H1 (cell line): ENCODE results near the gene CNNM4. TPM values are rescaled to one million over a fixed set of nuclear protein-coding genes. Genes with fewer than 3 reads are reported as not detected.

Experiments used
- CTCF ChIA-PET: fragments of 300-600 bp; sonication (Branson Sonifier 250); formaldehyde crosslinking; loops from one replicate; lab custom pipeline; 2021; ENCODE audit not compliant: partially characterized antibody; lab: Charles Lee
- POLR2A ChIA-PET: fragments of 300-600 bp; sonication (Branson Sonifier 250); formaldehyde crosslinking; loops from one replicate; lab custom pipeline; 2021; ENCODE audit warnings: inconsistent platforms; ENCODE audit not compliant: partially characterized antibody; lab: Charles Lee
- DNase-seq, 2 experiments: peaks; one replicate each; pipeline versions ENCODE4 v3.0.0 to v3.0.0-alpha.2; 2010 to 2022; ENCODE audit warnings: low spot score in 2 of 2, low read depth in 1 of 2, mixed read lengths in 1 of 2
- FAIRE-seq: peaks from 2 replicates; lab custom pipeline; 2011; peaks lifted over from hg19 to GRCh38; lab: Jason Lieb, UNC
- H2AFZ ChIP-seq: 2 replicates; pipeline ENCODE4 v1.8.1; 2012; ENCODE audit warnings: low read length, inconsistent platforms
- H2AK5ac ChIP-seq: 2 replicates; pipeline ENCODE4 v1.6.1; 2013; ENCODE audit warnings: low read depth, low read length
- H2BK120ac ChIP-seq: replicated peaks from 2 replicates; pipeline ENCODE3; 2013; ENCODE audit warnings: low read depth, low read length, inconsistent platforms
- H2BK12ac ChIP-seq: 2 replicates; pipeline ENCODE4 v1.6.1; 2013; ENCODE audit warnings: low read depth, low read length
- H2BK15ac ChIP-seq: 2 replicates; pipeline ENCODE4 v1.6.1; 2013; ENCODE audit warnings: low read length
- H2BK20ac ChIP-seq: 2 replicates; pipeline ENCODE4 v1.6.1; 2013; ENCODE audit warnings: low read length
- H2BK5ac ChIP-seq: 2 replicates; pipeline ENCODE4 v1.6.1; 2013; ENCODE audit warnings: low read depth, low read length
- H3K14ac ChIP-seq: 2 replicates; pipeline ENCODE4 v1.6.1; 2013; ENCODE audit warnings: inconsistent platforms; ENCODE audit not compliant: insufficient read length
- H3K18ac ChIP-seq: 2 replicates; pipeline ENCODE4 v1.6.1; 2013; ENCODE audit warnings: low read length; ENCODE audit errors: extremely low read depth
- H3K23ac ChIP-seq: 2 replicates; pipeline ENCODE4 v1.6.1; 2013; ENCODE audit warnings: inconsistent platforms; ENCODE audit not compliant: insufficient read length
- H3K23me2 ChIP-seq: 2 replicates; pipeline ENCODE4 v1.6.1; 2013; ENCODE audit warnings: low read depth, low read length
- H3K27ac ChIP-seq: 2 replicates; pipeline ENCODE4 v1.6.1; 2011; ENCODE audit warnings: low read depth, low read length, inconsistent platforms
- H3K27me3 ChIP-seq, 4 experiments: replicated peaks in 1 of 4; 1 replicate in 1 of 4; 2 replicates in 3 of 4; pipeline versions ENCODE4 v1.6.1 to v1.8.1; 2011 to 2013; ENCODE audit warnings: low read length in 3 of 4, mild to moderate bottlenecking in 3 of 4, inconsistent platforms in 2 of 4, mixed read lengths in 2 of 4, moderate library complexity in 1 of 4; ENCODE audit not compliant: control insufficient read depth in 3 of 4, insufficient read depth in 3 of 4; ENCODE audit errors: extremely low read depth in 1 of 4
- H3K36me3 ChIP-seq, 4 experiments: 2 replicates each; pipeline versions ENCODE4 v1.6.1 to v1.8.1; 2011 to 2013; ENCODE audit warnings: mild to moderate bottlenecking in 4 of 4, low read length in 3 of 4, moderate library complexity in 2 of 4, control low read depth in 1 of 4, inconsistent platforms in 1 of 4; ENCODE audit not compliant: insufficient read depth in 4 of 4, control insufficient read depth in 2 of 4
- H3K4ac ChIP-seq: replicated peaks from 2 replicates; pipeline ENCODE3; 2013; ENCODE audit warnings: low read length, low read depth, mixed read lengths, inconsistent platforms; ENCODE audit not compliant: insufficient read length
- H3K4me1 ChIP-seq, 4 experiments: replicated peaks in 1 of 4; 1 replicate in 1 of 4; 2 replicates in 3 of 4; pipeline versions ENCODE4 v1.6.1 to v1.8.1; 2011 to 2013; ENCODE audit warnings: low read length in 3 of 4, inconsistent platforms in 2 of 4, mixed read lengths in 1 of 4; ENCODE audit not compliant: insufficient read depth in 4 of 4, control insufficient read depth in 3 of 4
- H3K4me2 ChIP-seq, 2 experiments: 2 replicates each; pipeline versions ENCODE4 v1.6.1 to v1.8.1; 2011 to 2013; ENCODE audit warnings: low read depth in 2 of 2, low read length in 2 of 2, control low read depth in 1 of 2, inconsistent platforms in 1 of 2, mild to moderate bottlenecking in 1 of 2; ENCODE audit not compliant: insufficient read depth in 1 of 2
- H3K4me3 ChIP-seq, 4 experiments: fragments of 200-600, 300-600 bp in 1 of 4; sonication (generic), shearing (Covaris generic), sonication (Bioruptor Twin) in 1 of 4; 2 replicates each; pipeline versions ENCODE4 v1.5.1 to v1.8.1; 2011 to 2016; ENCODE audit warnings: low read length in 4 of 4, low read depth in 3 of 4, control low read depth in 2 of 4, inconsistent platforms in 2 of 4, mild to moderate bottlenecking in 2 of 4, mixed read lengths in 1 of 4, moderate library complexity in 1 of 4; ENCODE audit not compliant: insufficient read depth in 2 of 4; ENCODE audit errors: extremely low read depth in 1 of 4
- H3K56ac ChIP-seq: replicated peaks from 2 replicates; pipeline ENCODE3; 2013; ENCODE audit warnings: low read depth, mild to moderate bottlenecking, mixed read lengths, low read length, inconsistent platforms; ENCODE audit not compliant: insufficient read length
- H3K79me1 ChIP-seq: 2 replicates; pipeline ENCODE4 v1.6.1; 2013; ENCODE audit warnings: low read depth, low read length, control low read depth
- H3K79me2 ChIP-seq, 2 experiments: 2 replicates each; pipeline versions ENCODE4 v1.6.1 to v1.8.1; 2012 to 2013; ENCODE audit warnings: low read length in 2 of 2, mild to moderate bottlenecking in 2 of 2, inconsistent platforms in 1 of 2; ENCODE audit not compliant: insufficient read depth in 2 of 2, control insufficient read depth in 1 of 2
- H3K9ac ChIP-seq, 4 experiments: replicated peaks in 1 of 4; 1 replicate in 1 of 4; 2 replicates in 3 of 4; pipeline versions ENCODE4 v1.6.1 to v1.8.1; 2011 to 2013; ENCODE audit warnings: low read depth in 3 of 4, low read length in 3 of 4, control low read depth in 2 of 4, mild to moderate bottlenecking in 2 of 4, moderate library complexity in 2 of 4, inconsistent platforms in 1 of 4; ENCODE audit errors: extremely low read depth in 1 of 4
- H3K9me3 ChIP-seq, 2 experiments: 2 replicates each; pipeline versions ENCODE4 v1.6.1 to v1.8.1; 2012 to 2013; ENCODE audit warnings: mild to moderate bottlenecking in 2 of 2, moderate library complexity in 2 of 2, control low read depth in 1 of 2, inconsistent platforms in 1 of 2, low read depth in 1 of 2, low read length in 1 of 2, mixed read lengths in 1 of 2; ENCODE audit not compliant: insufficient read depth in 2 of 2
- H4K20me1 ChIP-seq, 2 experiments: replicated peaks in 1 of 2; 2 replicates each; pipeline versions ENCODE3 to v1.8.1; 2011 to 2013; ENCODE audit warnings: inconsistent platforms in 2 of 2, low read length in 2 of 2, mild to moderate bottlenecking in 1 of 2; ENCODE audit not compliant: insufficient read depth in 2 of 2, control insufficient read depth in 1 of 2
- H4K5ac ChIP-seq: 2 replicates; pipeline ENCODE4 v1.6.1; 2013; ENCODE audit warnings: low read length, low read depth, mixed read lengths, inconsistent platforms; ENCODE audit not compliant: insufficient read length
- H4K8ac ChIP-seq: 2 replicates; pipeline ENCODE4 v1.8.0; 2013; ENCODE audit warnings: mild to moderate bottlenecking, moderate library complexity, low read length, inconsistent platforms; ENCODE audit not compliant: insufficient read depth; ENCODE audit errors: extremely low read depth
- H4K91ac ChIP-seq: replicated peaks from 2 replicates; pipeline ENCODE3; 2013; ENCODE audit warnings: low read length, mixed read lengths, inconsistent platforms; ENCODE audit not compliant: insufficient read length
- BCL11A ChIP-seq, 2 experiments: IDR thresholded peaks; one replicate each; pipeline ENCODE4 v1.6.1; 2011; ENCODE audit warnings: low read depth in 2 of 2, low read length in 2 of 2, mild to moderate bottlenecking in 2 of 2
- CBX5 ChIP-seq: fragments of 300-800, 300-1000 bp; sonication (generic); IDR thresholded peaks from 2 replicates; pipeline ENCODE4 v1.7.1; 2016; ENCODE audit warnings: antibody characterized with exemption, low read length, low read depth
- CHD2 ChIP-seq: IDR thresholded peaks from 2 replicates; pipeline ENCODE4 v1.6.1; 2012; ENCODE audit warnings: low read length, improper control_type of control experiment
- E2F6 ChIP-seq: IDR thresholded peaks from 2 replicates; pipeline ENCODE4 v1.6.1; 2012; ENCODE audit warnings: inconsistent platforms
- JUN ChIP-seq: IDR thresholded peaks from 2 replicates; pipeline ENCODE4 v1.6.1; 2011; ENCODE audit warnings: low read depth, mild to moderate bottlenecking, improper control_type of control experiment, low read length
- KDM1A ChIP-seq: fragments of 200-600, 300-600 bp; sonication (generic); IDR thresholded peaks from 2 replicates; pipeline ENCODE4 v1.7.1; 2016; ENCODE audit warnings: mild to moderate bottlenecking, low read length, borderline replicate concordance
- NANOG ChIP-seq: IDR thresholded peaks from 2 replicates; pipeline ENCODE4 v1.6.1; 2011; ENCODE audit warnings: low read length, low read depth, mild to moderate bottlenecking, inconsistent platforms; ENCODE audit not compliant: insufficient read depth, poor library complexity, severe bottlenecking
- TAF1 ChIP-seq: IDR thresholded peaks from 2 replicates; pipeline ENCODE4 v1.6.1; 2011; ENCODE audit warnings: mild to moderate bottlenecking, low read depth, low read length
- TAF7 ChIP-seq: optimal IDR thresholded peaks from 2 replicates; pipeline ENCODE3; 2011; ENCODE audit warnings: low read depth, mild to moderate bottlenecking, inconsistent platforms, low read length, moderate library complexity, borderline replicate concordance
- TCF12 ChIP-seq: IDR thresholded peaks from 2 replicates; pipeline ENCODE4 v1.6.1; 2011; ENCODE audit warnings: low read depth, mild to moderate bottlenecking, low read length
- TEAD4 ChIP-seq: IDR thresholded peaks from 2 replicates; pipeline ENCODE4 v1.6.1; 2012; ENCODE audit warnings: low read depth, low read length, inconsistent platforms, mixed read lengths
- WGBS, 2 experiments: shearing (Covaris generic) in 1 of 2; methylation state at CpG; one replicate each; pipeline versions ENCODE4 v1.1.6 to v1.1.7; 2013 to 2015; ENCODE audit warnings: low lambda C conversion rate in 2 of 2, mixed read lengths in 2 of 2, inconsistent platforms in 1 of 2, low coverage in 1 of 2, missing lambda C conversion rate in 1 of 2; ENCODE audit not compliant: insufficient replicate concordance in 2 of 2, insufficient coverage in 1 of 2, insufficient read length in 1 of 2; ENCODE audit errors: extremely low coverage in 1 of 2, missing lambda C conversion rate in 1 of 2; 5-methylcytosine and 5-hydroxymethylcytosine counted together
- polyA plus RNA-seq, 7 experiments: library from polyadenylated mRNA; depleted of rRNA in 3 of 7; stranded (reverse) in 5 of 7; unstranded in 2 of 7; fragments of >200 nt in 5 of 7; fragments of 200-250 nt in 2 of 7; gene quantifications; 1 replicate in 5 of 7; 2 replicates in 1 of 7; 4 replicates in 1 of 7; pipeline versions ENCODE4 v1.2.1 to v1.2.3, GENCODE V29; 2011 to 2013; ENCODE audit warnings: missing spikeins in 2 of 7, mixed read lengths in 2 of 7
- total RNA-seq: library from RNA; stranded (reverse); fragmentation: NEBNext Ultra II Directional; extraction: Animal tissue kit (Norgen Biotek cat#: 25700); gene quantifications from 2 replicates; pipeline ENCODE4 v1.2.1, GENCODE V29; 2021

CNNM4 gene
- total and polyA plus RNA-seq, 2 of the 8 experiments (the other 6 are each of a cell fraction or from before 2014, with no cell fraction given) = 10.3 to 11.0 TPM

GRCh38 chr2:96753661-96754282 lies 6.9 kb upstream of the CNNM4 start:
- Histone ChIP-seq H2BK120ac (no peak overlapping the region), H2BK5ac (no peak overlapping the region), H2AK5ac (no peak overlapping the region), H3K36me3 (no peaks in the 10 kb centered on the region), H3K23ac (no peak overlapping the region), H3K27me3 (no peaks in the 10 kb centered on the region), H4K20me1 (no peaks in the 10 kb centered on the region), H4K5ac (no peak overlapping the region), H3K56ac (no peak overlapping the region), H3K27ac (no peak overlapping the region), H3K79me2 (no peaks in the 10 kb centered on the region), H3K4me2 (no peak overlapping the region), H3K4ac (no peak overlapping the region), H3K18ac (no peak overlapping the region), H4K91ac (no peak overlapping the region), H3K14ac (no peak overlapping the region), H3K9me3 (no peaks in the 10 kb centered on the region), H3K23me2 (no peaks in the 10 kb centered on the region), H3K4me3 (no peak overlapping the region), H3K4me1 (peaks cover 0 to 4% (median 0%) of the 10 kb centered on the region in 4 experiments; a peak in 1 of 7 replicates), H3K9ac (no peak overlapping the region), H3K79me1 (no peaks in the 10 kb centered on the region), H2BK15ac (no peak overlapping the region), H4K8ac (no peak overlapping the region), H2BK20ac (no peak overlapping the region), H2BK12ac (no peak overlapping the region), H2AFZ (no peak overlapping the region)
- WGBS, 2 experiments = 78% methylated on average over 7 of the region's 7 CpGs; no CpG with 5 or more reads in 1 of the 2 experiments
- CTCF ChIA-PET = interaction anchor here (1.3 kb wide), 1 partner anchor 9 kb away, joined by 3 read pairs; no protein-coding TSS in a partner anchor
- POLR2A ChIA-PET = interaction anchor here (1.4 kb wide), 1 partner anchor 9 kb away, joined by 5 read pairs; no protein-coding TSS in a partner anchor
- FAIRE-seq = no peak
- no peak for TF ChIP-seq TEAD4
- no peak for TF ChIP-seq CBX5
- TF ChIP-seq TAF1 = no peak
- TF ChIP-seq JUN = no peak
- no peak for TF ChIP-seq CHD2
- no peak for TF ChIP-seq BCL11A (IDR thresholded peaks at IDR 0.05; ENCODE audit: low read depth in 2 of 2, low read length in 2 of 2)
- TF ChIP-seq KDM1A = no peak
- TF ChIP-seq TAF7 = no peak
- TF ChIP-seq TCF12 = no peak
- no peak for TF ChIP-seq NANOG
- TF ChIP-seq E2F6 = no peak
- no peak for DNase-seq
